Measurements from ENCODE around the gene MEI1. TPM values are rescaled to one million over a fixed set of nuclear protein-coding genes. Genes with fewer than 3 reads are reported as not detected.

MEI1 gene
- total RNA-seq, 1 donor from 2014 or later: 0.64 TPM

- Mint-ChIP-seq H3K4me3 (ENCODE audit: unreplicated experiment) (peak overlapping the region; percentile 87), H3K4me1 (ENCODE audit: low read depth, unreplicated experiment) (peaks cover 12% of the 10 kb centered on the region)
These were observed 132.7 kb downstream of the MEI1 start for GRCh38 chr22:41831828-41832552.

GRCh38 chr22:41832553-41833368 is 133.5 kb downstream of the MEI1 start, which contains the start of gene SREBF2:
Gene SREBF2 (plus strand): TSS chr22:41833105. CDS start chr22:41833271, 166 bp downstream.
- peaks cover 9% of the 10 kb centered on the region for H3K4me1 Mint-ChIP-seq (ENCODE audit: low read depth, unreplicated experiment)

More at GRCh38 chr22:41831828-41832552, 132.7 kb downstream of the MEI1 start:
- Histone ChIP-seq H3K27ac (ENCODE audit: low read depth, low read length) (peak overlapping the region; percentile 93), H3K4me1 (ENCODE audit: insufficient read depth, low read length) (peaks cover 18% of the 10 kb centered on the region), H2AFZ (ENCODE audit: low read depth, low read length) (peak overlapping the region; percentile 73), H3K9ac (ENCODE audit: low read length) (peak overlapping the region; percentile 80), H3K36me3 (ENCODE audit: insufficient read depth, low read length) (peaks cover 8% of the 10 kb centered on the region), H3K79me2 (ENCODE audit: insufficient read depth, low read length) (peaks cover 32% of the 10 kb centered on the region), H3K4me2 (ENCODE audit: low read length) (peak overlapping the region; percentile 85), H4K20me1 (ENCODE audit: insufficient read depth, low read length) (peaks cover 29% of the 10 kb centered on the region), H3K4me3 (ENCODE audit: insufficient read depth, low read depth, low read length) (peak overlapping the region; percentile 53), H3K27me3 (ENCODE audit: insufficient read depth, low read length) (no peaks in the 10 kb centered on the region), H3K9me3 (ENCODE audit: insufficient read depth, low read depth, low read length) (no peaks in the 10 kb centered on the region)
- Mint-ChIP-seq H3K27me3 (ENCODE audit: low read depth, unreplicated experiment) (no peaks in the 10 kb centered on the region), H3K9me3 (ENCODE audit: unreplicated experiment) (no peaks in the 10 kb centered on the region), H3K36me3 (ENCODE audit: low read depth, unreplicated experiment) (peaks cover 14% of the 10 kb centered on the region), H3K27ac (ENCODE audit: unreplicated experiment) (peak overlapping the region; percentile 94)
- peak; percentile 26 for DNase-seq (ENCODE audit: low read depth)
- no peak for FAIRE-seq
- TF ChIP-seq, protein P1, sequence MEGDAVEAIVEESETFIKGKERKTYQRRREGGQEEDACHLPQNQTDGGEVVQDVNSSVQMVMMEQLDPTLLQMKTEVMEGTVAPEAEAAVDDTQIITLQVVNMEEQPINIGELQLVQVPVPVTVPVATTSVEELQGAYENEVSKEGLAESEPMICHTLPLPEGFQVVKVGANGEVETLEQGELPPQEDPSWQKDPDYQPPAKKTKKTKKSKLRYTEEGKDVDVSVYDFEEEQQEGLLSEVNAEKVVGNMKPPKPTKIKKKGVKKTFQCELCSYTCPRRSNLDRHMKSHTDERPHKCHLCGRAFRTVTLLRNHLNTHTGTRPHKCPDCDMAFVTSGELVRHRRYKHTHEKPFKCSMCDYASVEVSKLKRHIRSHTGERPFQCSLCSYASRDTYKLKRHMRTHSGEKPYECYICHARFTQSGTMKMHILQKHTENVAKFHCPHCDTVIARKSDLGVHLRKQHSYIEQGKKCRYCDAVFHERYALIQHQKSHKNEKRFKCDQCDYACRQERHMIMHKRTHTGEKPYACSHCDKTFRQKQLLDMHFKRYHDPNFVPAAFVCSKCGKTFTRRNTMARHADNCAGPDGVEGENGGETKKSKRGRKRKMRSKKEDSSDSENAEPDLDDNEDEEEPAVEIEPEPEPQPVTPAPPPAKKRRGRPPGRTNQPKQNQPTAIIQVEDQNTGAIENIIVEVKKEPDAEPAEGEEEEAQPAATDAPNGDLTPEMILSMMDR (IDR thresholded peaks at IDR 0.05; ENCODE audit: insufficient read depth, low read depth, low read length): no peak
- no peak for TF ChIP-seq EZH2 (IDR thresholded peaks at IDR 0.05; ENCODE audit: insufficient read depth, low read length)

More at GRCh38 chr22:41832553-41833368, 133.5 kb downstream of the MEI1 start, which contains the start of gene SREBF2:
- H3K9ac ChIP-seq (ENCODE audit: low read length): peak within 1 kb of the TSS; percentile 80
- TF ChIP-seq, protein P1 (IDR thresholded peaks at IDR 0.05; ENCODE audit: insufficient read depth, low read depth, low read length): no peak
- TF ChIP-seq EZH2 (IDR thresholded peaks at IDR 0.05; ENCODE audit: insufficient read depth, low read length): no peak
- peak within 1 kb of the TSS; percentile 85 for H3K4me2 ChIP-seq (ENCODE audit: low read length)
- peak; percentile 72 for FAIRE-seq
- no peaks in the 10 kb centered on the region for H3K27me3 ChIP-seq (ENCODE audit: insufficient read depth, low read length)
- peaks cover 9% of the 10 kb centered on the region for H3K36me3 ChIP-seq (ENCODE audit: insufficient read depth, low read length)
- H3K27ac Mint-ChIP-seq (ENCODE audit: unreplicated experiment): peak within 1 kb of the TSS; percentile 94
- H2AFZ ChIP-seq (ENCODE audit: low read depth, low read length): peak within 1 kb of the TSS; percentile 73
- peak within 1 kb of the TSS; percentile 93 for H3K27ac ChIP-seq (ENCODE audit: low read depth, low read length)
- H3K9me3 Mint-ChIP-seq (ENCODE audit: unreplicated experiment): no peaks in the 10 kb centered on the region
- H3K4me3 ChIP-seq (ENCODE audit: insufficient read depth, low read depth, low read length): peak within 1 kb of the TSS; percentile 82
- H3K79me2 ChIP-seq (ENCODE audit: insufficient read depth, low read length): peaks cover 33% of the 10 kb centered on the region
- H3K36me3 Mint-ChIP-seq (ENCODE audit: low read depth, unreplicated experiment): peaks cover 13% of the 10 kb centered on the region
- H4K20me1 ChIP-seq (ENCODE audit: insufficient read depth, low read length): peaks cover 32% of the 10 kb centered on the region
- peaks cover 18% of the 10 kb centered on the region for H3K4me1 ChIP-seq (ENCODE audit: insufficient read depth, low read length)
- H3K4me3 Mint-ChIP-seq (ENCODE audit: unreplicated experiment): peak within 1 kb of the TSS; percentile 96
- H3K9me3 ChIP-seq (ENCODE audit: insufficient read depth, low read depth, low read length): no peaks in the 10 kb centered on the region
- peak; percentile 99 for DNase-seq (ENCODE audit: low read depth)
- no peaks in the 10 kb centered on the region for H3K27me3 Mint-ChIP-seq (ENCODE audit: low read depth, unreplicated experiment)
